HL-60 (cell line): ENCODE results near the gene LRP8.

Experiments used
- CTCF ChIP-seq: IDR thresholded peaks from one replicate; pipeline ENCODE4 v1.5.1; 2011; ENCODE audit warnings: low read length, control low read depth, inconsistent platforms; ENCODE audit not compliant: insufficient read depth
- GABPA ChIP-seq: IDR thresholded peaks from 2 replicates; pipeline ENCODE4 v1.6.1; 2012; ENCODE audit warnings: low read depth
- POLR2AphosphoS5 ChIP-seq: IDR thresholded peaks from 2 replicates; pipeline ENCODE4 v1.6.1; 2012; ENCODE audit warnings: low read depth
- REST ChIP-seq: IDR thresholded peaks from 2 replicates; pipeline ENCODE4 v1.6.1; 2012; ENCODE audit warnings: low read depth; ENCODE audit not compliant: insufficient replicate concordance
- SPI1 ChIP-seq: IDR thresholded peaks from 2 replicates; pipeline ENCODE4 v1.6.1; 2012; ENCODE audit warnings: low read depth, mild to moderate bottlenecking, borderline replicate concordance

- TF ChIP-seq CTCF (no peak), POLR2AphosphoS5 (no peak), GABPA (no peak), SPI1 (no peak), REST (no peak)
Measured at GRCh38 chr1:53257454-53258081, 70.3 kb downstream of the LRP8 start.
